ENCODE data around the gene ATAT1.

The ATAT1 gene

GRCh38 chr6:30684386-30685156, 57.9 kb downstream of the ATAT1 start:
- no peak for DNase-seq (ENCODE audit: low spot score)

DNA sequence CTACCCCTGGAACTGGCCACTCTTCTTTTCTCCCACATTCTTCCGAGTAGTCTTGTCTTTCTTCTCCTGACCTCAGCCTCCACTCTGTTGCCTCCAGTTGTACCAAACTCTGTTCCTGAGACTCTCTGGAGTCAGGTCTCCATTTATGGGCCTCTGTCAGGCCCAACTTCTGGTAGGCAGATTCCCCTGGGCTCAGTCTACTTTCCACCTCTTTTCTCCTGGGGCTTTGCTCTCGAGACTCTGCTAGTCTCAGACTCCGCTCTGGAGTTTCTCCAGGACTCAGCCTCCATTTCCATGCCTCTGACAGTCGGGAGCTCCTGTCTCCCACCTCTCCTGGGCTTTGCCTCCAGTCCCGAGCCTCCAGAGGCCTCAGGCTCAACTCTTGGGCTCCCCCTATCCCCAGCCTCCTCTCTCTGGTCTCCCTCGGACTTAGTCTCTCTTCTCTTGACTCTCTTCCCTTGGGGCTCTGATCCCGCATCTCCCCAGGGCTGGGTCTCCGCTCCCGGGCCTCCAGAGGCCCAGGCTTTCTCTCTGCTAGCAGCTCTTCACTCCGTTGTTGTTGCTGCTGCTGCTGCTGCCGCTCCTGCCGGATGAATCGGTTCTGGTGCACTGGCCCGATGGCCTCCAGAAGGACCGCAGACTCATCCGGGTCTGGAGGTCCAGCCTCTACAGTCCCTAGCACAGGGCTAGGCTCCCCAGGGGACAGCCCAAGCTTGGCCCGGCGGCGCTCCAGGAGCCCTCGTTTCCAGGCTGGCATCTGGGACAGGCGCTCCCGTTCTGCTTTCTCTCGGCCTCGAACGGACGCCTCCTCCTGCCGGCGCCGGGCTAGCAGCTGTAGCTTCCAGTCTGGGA, 58.7 kb downstream of the ATAT1 start:
- no peak for DNase-seq (ENCODE audit: low spot score)

DNA sequence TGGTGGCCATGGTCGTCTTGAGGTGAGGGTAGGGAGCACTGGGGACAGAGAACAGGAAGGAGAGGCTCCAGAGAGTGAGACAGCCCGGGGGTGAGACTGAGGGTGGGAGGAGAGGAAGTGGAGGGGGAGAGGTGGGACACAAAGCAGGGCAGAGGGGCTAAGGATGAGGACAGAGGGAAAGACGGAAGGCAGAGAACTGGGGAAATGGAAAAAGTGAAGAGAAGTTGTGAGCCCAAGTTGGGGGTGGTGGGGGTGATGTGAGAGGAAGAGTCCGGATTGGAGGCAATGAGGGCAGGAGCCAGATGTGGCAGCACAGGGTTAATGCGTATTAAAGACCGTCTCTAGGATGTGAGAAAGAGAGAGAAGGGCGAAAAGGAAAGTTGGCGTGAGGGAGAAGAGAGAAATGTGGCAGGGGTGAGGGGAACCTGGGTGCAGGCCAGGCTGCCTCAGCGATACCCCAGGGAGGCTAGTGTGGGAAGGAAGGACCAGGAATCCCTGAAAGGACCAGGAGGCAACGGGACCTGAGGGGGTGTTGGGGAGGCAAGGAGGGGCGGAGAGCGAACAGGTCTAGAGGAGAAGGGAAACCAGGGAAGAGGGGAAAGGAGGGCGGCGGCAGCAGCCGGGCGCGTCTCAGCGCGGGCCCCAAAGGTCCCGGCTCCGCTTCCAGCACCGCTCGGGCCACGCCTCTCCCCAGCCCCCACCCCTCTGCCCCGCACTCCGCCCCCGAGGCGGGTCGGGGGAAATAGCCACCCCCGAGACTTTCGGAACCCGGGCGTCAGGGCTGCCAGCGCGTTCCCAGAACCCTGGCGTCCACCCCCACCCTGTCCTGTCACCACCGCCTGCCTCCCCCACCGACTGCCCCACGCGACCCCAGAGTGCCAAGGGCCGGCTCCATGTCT, 59.6 kb downstream of the ATAT1 start, which contains the start of gene PPP1R18:
TSS of gene PPP1R18 (minus strand) at position 637 of the 899 bp plus-strand sequence. CDS start at position 10, 627 bp downstream.
- DNase-seq (ENCODE audit: low spot score), result no peak

DNA sequence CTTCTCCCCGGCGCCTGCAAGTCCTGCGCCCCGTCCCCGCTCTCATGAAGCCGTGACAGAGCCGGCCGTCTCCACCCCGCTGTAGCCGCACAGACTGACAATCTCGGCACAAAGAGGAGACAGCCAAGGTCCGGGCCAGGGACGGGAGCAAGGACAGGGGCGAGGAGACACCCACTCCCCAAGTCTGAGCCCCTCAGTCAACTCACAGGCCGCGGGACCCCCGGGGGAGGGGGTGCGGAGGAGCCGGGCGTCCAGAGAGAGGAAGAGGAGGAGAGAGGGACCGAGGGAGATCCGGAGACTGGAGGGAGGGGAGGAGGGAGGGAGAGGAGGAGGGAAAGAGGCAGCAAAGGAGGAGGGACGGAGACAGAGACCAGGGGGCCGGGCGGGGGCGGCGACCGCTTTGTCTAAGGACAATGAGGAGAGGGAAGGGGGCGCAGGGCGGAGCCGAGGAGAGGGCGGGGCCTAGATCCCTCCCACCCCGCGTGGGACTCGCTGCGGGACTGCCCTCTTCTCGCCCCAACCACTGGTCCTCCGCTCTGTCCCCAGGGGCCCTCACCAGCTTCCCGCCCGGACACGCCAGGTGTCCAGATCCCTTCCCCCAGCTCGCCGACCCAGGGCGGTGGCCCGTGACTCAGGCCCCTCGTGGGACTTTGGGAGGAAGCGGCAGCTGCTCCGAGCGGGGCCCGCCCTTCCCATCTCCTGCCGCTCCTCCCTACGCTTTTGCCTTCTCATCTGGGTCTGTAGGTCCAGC, 60.4 kb downstream of the ATAT1 start:
- no peak for DNase-seq (ENCODE audit: low spot score)

DNA sequence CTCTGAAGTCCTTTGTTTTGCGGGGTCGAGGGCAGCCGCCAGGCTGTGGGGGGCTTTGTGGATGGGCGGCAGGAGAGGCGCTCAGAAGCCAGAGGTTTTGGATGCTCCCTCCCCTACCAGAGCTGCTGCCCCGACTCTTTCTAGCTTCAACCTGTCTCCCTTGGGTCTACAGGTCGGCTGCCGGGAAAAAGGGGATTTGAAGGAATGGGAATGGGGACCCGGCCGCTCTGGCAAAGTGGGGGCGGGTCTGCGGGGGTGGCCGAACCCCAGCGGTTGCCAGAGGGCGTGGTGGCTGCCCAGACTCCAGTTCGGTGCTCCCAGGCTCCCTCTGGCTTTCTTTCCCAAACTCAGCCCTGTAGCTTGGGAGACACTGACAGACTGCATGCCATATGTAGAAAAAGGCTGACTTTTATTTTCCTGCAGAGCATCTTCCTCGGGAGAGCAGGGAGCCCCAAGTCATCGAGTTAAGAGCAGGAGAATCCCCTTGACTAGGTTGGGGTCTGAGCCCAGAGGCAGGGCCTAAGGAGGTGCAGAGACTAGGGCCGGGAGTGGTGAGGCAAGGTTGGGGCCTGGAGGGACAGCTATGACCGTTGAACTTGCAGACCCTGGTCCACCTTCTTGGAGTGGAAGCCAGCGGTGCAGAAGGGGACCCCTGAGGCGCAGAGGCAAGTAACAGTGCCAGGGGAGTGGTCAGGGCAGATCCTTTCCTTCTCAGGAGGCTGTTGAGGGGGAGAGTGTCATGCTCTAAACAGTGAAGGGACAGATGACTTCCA, 61.2 kb downstream of the ATAT1 start:
- DNase-seq (ENCODE audit: low spot score), result no peak

DNA sequence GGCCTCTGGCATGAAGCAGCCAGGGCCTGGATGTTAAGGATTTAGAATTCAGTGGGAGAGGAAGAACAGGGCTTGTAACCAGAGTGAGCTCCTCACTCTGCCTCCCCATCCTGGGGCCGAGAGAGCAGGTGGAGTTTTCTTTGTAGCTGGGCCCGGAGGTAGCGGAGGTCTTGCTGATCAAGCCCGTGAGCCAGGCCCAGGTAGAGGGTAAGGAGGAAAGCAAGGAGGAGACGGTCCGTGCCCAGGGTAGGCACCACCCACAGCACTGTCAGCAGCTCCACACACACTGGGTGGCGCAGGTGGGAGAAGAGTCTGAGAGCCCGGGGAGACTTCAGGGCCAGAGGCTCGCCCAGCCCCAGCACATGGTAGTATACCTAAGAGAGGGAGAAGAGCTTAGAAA, 61.9 kb downstream of the ATAT1 start:
- DNase-seq (ENCODE audit: low spot score), result no peak

DNA sequence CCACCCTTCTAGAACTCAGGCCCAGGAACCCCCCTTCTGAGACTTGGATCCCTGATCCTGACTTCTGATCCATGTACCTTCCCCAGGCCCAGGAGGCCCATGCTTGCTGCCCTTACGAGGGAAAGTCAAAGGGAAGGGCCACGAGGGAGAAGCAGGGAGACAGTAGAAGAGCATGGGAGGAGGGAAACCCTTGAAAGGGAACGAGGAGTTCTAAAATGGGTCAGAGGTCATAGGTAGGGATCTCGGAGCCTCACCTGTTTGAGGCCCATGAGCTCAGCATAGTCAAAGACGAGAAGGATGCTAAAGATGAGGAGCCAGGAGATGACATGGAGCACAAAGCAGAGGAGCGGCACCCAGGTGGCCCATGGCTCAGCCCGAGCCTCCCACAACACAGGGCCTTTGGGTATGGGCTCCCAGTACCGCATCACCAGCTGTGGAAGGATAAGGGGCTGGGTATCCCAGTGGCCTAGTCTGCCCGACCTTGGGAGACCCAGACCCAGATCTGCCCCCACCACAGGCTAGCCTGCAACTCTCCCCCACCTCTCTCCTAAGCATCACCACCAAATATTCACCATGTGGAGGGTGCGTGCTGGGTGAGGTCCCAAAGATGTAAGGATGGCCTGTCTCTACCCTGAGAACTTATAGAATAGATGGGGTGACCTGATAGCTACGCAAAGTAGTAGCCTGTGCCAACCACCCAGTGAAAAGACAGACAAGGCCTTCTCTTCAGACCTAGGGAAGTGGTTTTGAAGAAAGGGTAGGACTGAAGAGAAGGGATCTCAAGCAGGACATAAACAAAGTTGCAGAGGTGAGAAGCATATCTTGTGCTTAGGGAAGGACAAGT, 62.6 kb downstream of the ATAT1 start:
- DNase-seq (ENCODE audit: low spot score), result no peak

- DNase-seq (ENCODE audit: low spot score), result no peak
Measured at GRCh38 chr6:30689985-30690384, 63.3 kb downstream of the ATAT1 start.

- DNase-seq (ENCODE audit: low spot score), result peak; percentile 73
Measured at GRCh38 chr6:30690403-30691207, 63.9 kb downstream of the ATAT1 start, which contains the start of gene NRM. NRM (minus strand) TSS chr6:30690984; CDS start chr6:30690974, 10 bp downstream.

DNA sequence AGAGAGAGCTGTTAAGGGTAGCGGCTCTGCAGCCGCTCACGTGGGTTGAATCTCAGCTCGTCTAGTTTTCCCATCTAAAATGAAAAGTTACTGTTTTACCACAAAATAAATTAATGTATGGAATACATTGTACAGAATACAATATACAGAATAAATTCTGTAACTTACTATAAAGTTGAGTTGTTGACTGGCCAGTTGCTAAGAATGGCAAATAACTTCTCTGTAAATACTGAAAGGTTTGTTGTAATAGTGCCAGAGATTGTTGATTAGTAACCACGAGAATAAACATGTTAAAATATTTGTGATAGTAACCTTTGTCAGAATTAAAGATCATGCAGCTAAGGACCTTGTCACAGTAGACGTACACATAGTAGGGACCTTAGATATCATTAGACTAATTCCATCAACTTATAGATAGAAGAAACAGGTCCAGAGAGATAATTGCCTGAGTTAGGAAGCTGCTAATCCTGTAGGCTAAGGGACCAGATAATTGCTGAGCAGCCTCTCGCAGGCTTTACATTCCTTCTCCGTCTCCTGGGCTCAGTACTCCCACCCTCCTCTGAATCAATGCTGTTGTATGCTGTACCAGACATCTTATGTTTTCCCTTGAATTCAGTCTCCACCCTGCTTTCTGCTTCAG, 64.7 kb downstream of the ATAT1 start:
- DNase-seq (ENCODE audit: low spot score), result no peak
